Activated T-helper 2 cell treated with anti-CD3 and anti-CD28 coated beads, Interferon-gamma antibody, Interleukin-2, Interleukin-4, amounts not matched to agents 10 μg/mL and 5 μg/mL and 100 μg/mL, durations not matched to agents 14 hours and 24 hours and 36 hours (primary cell): Measurements from ENCODE around the gene MFAP1. TPM values are rescaled to one million over a fixed set of nuclear protein-coding genes. Genes with fewer than 3 reads are reported as not detected.
"Not testable (repeated sequence)": the region's sequence is repeated elsewhere in the genome, so short reads cannot be mapped to it uniquely, and the experiment has no call there.

Source experiments
- DNase-seq: peaks from one replicate; pipeline ENCODE4 v3.0.0; 2021; ENCODE audit warnings: low spot score
- H3K27ac Mint-ChIP-seq: one replicate; pipeline ENCODE4 v1.8.0; 2021; ENCODE audit warnings: mixed read lengths
- H3K27me3 Mint-ChIP-seq: one replicate; pipeline ENCODE4 v1.8.0; 2021; ENCODE audit warnings: low read depth, mixed read lengths
- H3K36me3 Mint-ChIP-seq: one replicate; pipeline ENCODE4 v1.8.0; 2021; ENCODE audit warnings: low read depth, mixed read lengths
- H3K4me1 Mint-ChIP-seq: one replicate; pipeline ENCODE4 v1.8.0; 2021; ENCODE audit warnings: low read depth, mixed read lengths
- H3K4me3 Mint-ChIP-seq: one replicate; pipeline ENCODE4 v1.8.0; 2021; ENCODE audit warnings: low read depth, mild to moderate bottlenecking, moderate library complexity, mixed read lengths
- H3K9me3 Mint-ChIP-seq: one replicate; pipeline ENCODE4 v1.8.0; 2021; ENCODE audit warnings: mixed read lengths
- intact Hi-C: fragments of 100-400 bp; cut with micrococcal nuclease; formaldehyde crosslinking; loops from one replicate; pipeline ENCODE4 v1.15.1; 2023
- total RNA-seq: library from RNA; stranded (reverse); gene quantifications from 2 replicates; pipeline ENCODE4 v1.2.3, GENCODE V29; 2022

MFAP1 gene
- total RNA-seq, 1 donor from 2014 or later: 43.7 TPM

GRCh38 chr15:43831519-43832052 is 7.1 kb upstream of the MFAP1 start:
- intact Hi-C loops, H3K27me3 Mint-ChIP-seq, DNase-seq, H3K9me3 Mint-ChIP-seq: not testable (repeated sequence)
- peaks cover 29% of the 10 kb centered on the region for H3K4me1 Mint-ChIP-seq
- peak overlapping the region; percentile 56 for H3K27ac Mint-ChIP-seq
- H3K36me3 Mint-ChIP-seq: peaks cover 74% of the 10 kb centered on the region
- peak overlapping the region; percentile 57 for H3K4me3 Mint-ChIP-seq

GRCh38 chr15:43830691-43831275 is 6.3 kb upstream of the MFAP1 start:
- H3K9me3 Mint-ChIP-seq, intact Hi-C loops, H3K27me3 Mint-ChIP-seq, DNase-seq, H3K27ac Mint-ChIP-seq: not testable (repeated sequence)
- Mint-ChIP-seq H3K4me1 (peaks cover 27% of the 10 kb centered on the region), H3K4me3 (peak overlapping the region; percentile 1), H3K36me3 (peaks cover 66% of the 10 kb centered on the region)

- Mint-ChIP-seq H3K4me1 (peaks cover 29% of the 10 kb centered on the region), H3K36me3 (peaks cover 61% of the 10 kb centered on the region), H3K4me3 (peak overlapping the region; percentile 92), H3K27ac (peak overlapping the region; percentile 78)
- not testable (repeated sequence) for H3K27me3 Mint-ChIP-seq, H3K9me3 Mint-ChIP-seq, DNase-seq
- intact Hi-C loops: loop anchor here (10.0 kb wide), 2 partner anchors 705 to 895 kb away; partner anchors contain the start of gene EIF3J
Measured at GRCh38 chr15:43829951-43830540, 5.6 kb upstream of the MFAP1 start.

GRCh38 chr15:43828061-43828657 is 3.7 kb upstream of the MFAP1 start:
- Mint-ChIP-seq H3K4me1 (peaks cover 31% of the 10 kb centered on the region), H3K4me3 (peak overlapping the region; percentile 92), H3K36me3 (peaks cover 55% of the 10 kb centered on the region), H3K9me3 (no peaks in the 10 kb centered on the region), H3K27me3 (no peaks in the 10 kb centered on the region), H3K27ac (peak overlapping the region; percentile 94)
- DNase-seq: no peak
- intact Hi-C loops: loop anchor here (10.0 kb wide), 2 partner anchors 707 to 897 kb away; partner anchors contain the start of gene EIF3J

- H3K9me3 Mint-ChIP-seq: no peaks in the 10 kb centered on the region
- peaks cover 50% of the 10 kb centered on the region for H3K36me3 Mint-ChIP-seq
- peaks cover 29% of the 10 kb centered on the region for H3K4me1 Mint-ChIP-seq
- intact Hi-C loops: loop anchor here (10.0 kb wide), 2 partner anchors 708 to 898 kb away; partner anchors contain the start of gene EIF3J
- peak; percentile 77 for DNase-seq
- peak within 1 kb of the TSS; percentile 92 for H3K4me3 Mint-ChIP-seq
- no peaks in the 10 kb centered on the region for H3K27me3 Mint-ChIP-seq
- H3K27ac Mint-ChIP-seq: peak within 1 kb of the TSS; percentile 94
Measured at GRCh38 chr15:43826508-43827341, 2.2 kb upstream of the MFAP1 start, which contains the start of gene WDR76. TSS of gene WDR76 (plus strand) at chr15:43827002. CDS start at chr15:43827033, 31 bp downstream.

GRCh38 chr15:43826029-43826507 is 1.6 kb upstream of the MFAP1 start:
- H3K27ac Mint-ChIP-seq: peak overlapping the region; percentile 94
- H3K4me1 Mint-ChIP-seq: peaks cover 32% of the 10 kb centered on the region
- no peak for DNase-seq
- intact Hi-C loops: loop anchor here (10.0 kb wide), 2 partner anchors 709 to 899 kb away; partner anchors contain the start of gene EIF3J
- H3K27me3 Mint-ChIP-seq: no peaks in the 10 kb centered on the region
- peak overlapping the region; percentile 92 for H3K4me3 Mint-ChIP-seq
- H3K9me3 Mint-ChIP-seq: no peaks in the 10 kb centered on the region
- peaks cover 51% of the 10 kb centered on the region for H3K36me3 Mint-ChIP-seq

- Mint-ChIP-seq H3K4me3 (peak overlapping the region; percentile 20), H3K36me3 (peaks cover 45% of the 10 kb centered on the region), H3K4me1 (peaks cover 32% of the 10 kb centered on the region)
- not testable (repeated sequence) for H3K27me3 Mint-ChIP-seq, H3K9me3 Mint-ChIP-seq, DNase-seq, H3K27ac Mint-ChIP-seq
- intact Hi-C loops: loop anchor here (10.0 kb wide), 2 partner anchors 709 to 899 kb away; partner anchors contain the start of gene EIF3J
Measured at GRCh38 chr15:43825305-43825704, 815 bp upstream of the MFAP1 start.

GRCh38 chr15:43821505-43821904 is 3.0 kb downstream of the MFAP1 start:
- Mint-ChIP-seq H3K36me3 (peaks cover 36% of the 10 kb centered on the region), H3K4me1 (peaks cover 20% of the 10 kb centered on the region), H3K27ac (no peak overlapping the region), H3K27me3 (no peaks in the 10 kb centered on the region), H3K4me3 (peak overlapping the region; percentile 44), H3K9me3 (no peaks in the 10 kb centered on the region)
- intact Hi-C loops: loop anchor here (10.0 kb wide), 2 partner anchors 713 to 903 kb away; partner anchors contain the start of gene EIF3J
- DNase-seq: no peak

GRCh38 chr15:43815064-43815463 is 9.4 kb downstream of the MFAP1 start:
- intact Hi-C loops, H3K27ac Mint-ChIP-seq, DNase-seq, H3K4me3 Mint-ChIP-seq, H3K9me3 Mint-ChIP-seq, H3K27me3 Mint-ChIP-seq, H3K4me1 Mint-ChIP-seq: not testable (repeated sequence)
- peaks cover 62% of the 10 kb centered on the region for H3K36me3 Mint-ChIP-seq

GRCh38 chr15:43808960-43809678 is 15.4 kb downstream of the MFAP1 start:
- Mint-ChIP-seq H3K9me3 (no peaks in the 10 kb centered on the region), H3K27me3 (no peaks in the 10 kb centered on the region), H3K27ac (no peak overlapping the region), H3K4me3 (no peak overlapping the region), H3K4me1 (peaks cover 3% of the 10 kb centered on the region), H3K36me3 (peaks cover 76% of the 10 kb centered on the region)
- no peak for DNase-seq
- intact Hi-C loops: no loop called here

GRCh38 chr15:43808435-43808950 is 16.0 kb downstream of the MFAP1 start:
- Mint-ChIP-seq H3K27me3 (no peaks in the 10 kb centered on the region), H3K9me3 (no peaks in the 10 kb centered on the region), H3K27ac (no peak overlapping the region), H3K4me3 (no peak overlapping the region), H3K4me1 (peaks cover 3% of the 10 kb centered on the region), H3K36me3 (peaks cover 76% of the 10 kb centered on the region)
- intact Hi-C loops: no loop called here
- no peak for DNase-seq
